Measurements from ENCODE around the gene ANKMY1. TPM values are rescaled to one million over a fixed set of nuclear protein-coding genes. Genes with fewer than 3 reads are reported as not detected.

The ANKMY1 gene
- total RNA-seq, 4 donors from 2014 or later: 13.3 to 40.8 (median 22.0) TPM

- no peak for DNase-seq
- no peak for TF ChIP-seq POLR2A (IDR thresholded peaks at IDR 0.05)
- no peak for TF ChIP-seq CTCF (IDR thresholded peaks at IDR 0.05)
- H3K36me3 ChIP-seq: no peaks in the 10 kb centered on the region
- H3K4me1 ChIP-seq: no peaks in the 10 kb centered on the region
- H3K27ac ChIP-seq: no peak overlapping the region
- H3K4me3 ChIP-seq: no peak overlapping the region
- peaks cover 0 to 1% of the 10 kb centered on the region in 2 donors for H3K9me3 ChIP-seq
- intact Hi-C loops (cut with DNase I; ENCODE audit: low total_unique reads): no loop called here
- no peaks in the 10 kb centered on the region for H3K27me3 ChIP-seq
Observed at GRCh38 chr2:240480834-240481623, 76.8 kb downstream of the ANKMY1 start.

GRCh38 chr2:240479111-240479501, 78.7 kb downstream of the ANKMY1 start:
- no peaks in the 10 kb centered on the region for H3K9me3 ChIP-seq
- no peaks in the 10 kb centered on the region for H3K27me3 ChIP-seq
- intact Hi-C loops (cut with DNase I; ENCODE audit: low total_unique reads): no loop called here
- DNase-seq: no peak
- no peak overlapping the region for H3K4me3 ChIP-seq
- TF ChIP-seq CTCF (IDR thresholded peaks at IDR 0.05) (no peak), POLR2A (IDR thresholded peaks at IDR 0.05) (no peak)
- H3K27ac ChIP-seq: no peak overlapping the region
- no peaks in the 10 kb centered on the region for H3K4me1 ChIP-seq
- H3K36me3 ChIP-seq: no peaks in the 10 kb centered on the region

GRCh38 chr2:240478346-240479110, 79.3 kb downstream of the ANKMY1 start:
- no peaks in the 10 kb centered on the region for H3K27me3 ChIP-seq
- H3K36me3 ChIP-seq: no peaks in the 10 kb centered on the region
- TF ChIP-seq POLR2A (IDR thresholded peaks at IDR 0.05) (no peak), CTCF (IDR thresholded peaks at IDR 0.05) (no peak)

GRCh38 chr2:240477916-240478315, 79.9 kb downstream of the ANKMY1 start:
- Histone ChIP-seq H3K36me3 (no peaks in the 10 kb centered on the region), H3K27me3 (no peaks in the 10 kb centered on the region), H3K4me3 (no peak overlapping the region), H3K27ac (no peak overlapping the region), H3K9me3 (peaks cover 0 to 4% of the 10 kb centered on the region in 2 donors), H3K4me1 (no peaks in the 10 kb centered on the region)
- no peak for DNase-seq
- TF ChIP-seq POLR2A (IDR thresholded peaks at IDR 0.05) (no peak), CTCF (IDR thresholded peaks at IDR 0.05) (no peak)
- intact Hi-C loops (cut with DNase I; ENCODE audit: low total_unique reads): no loop called here

More at GRCh38 chr2:240478346-240479110, 79.3 kb downstream of the ANKMY1 start:
- intact Hi-C loops (cut with DNase I; ENCODE audit: low total_unique reads): no loop called here
- Histone ChIP-seq H3K9me3 (peaks cover 0 to 4% of the 10 kb centered on the region in 2 donors), H3K4me3 (no peak overlapping the region), H3K4me1 (no peaks in the 10 kb centered on the region), H3K27ac (no peak overlapping the region)
- DNase-seq: no peak

GRCh38 chr2:240473211-240473610, 84.6 kb downstream of the ANKMY1 start:
- no peaks in the 10 kb centered on the region for H3K4me1 ChIP-seq
- H3K27ac ChIP-seq: no peak overlapping the region
- H3K9me3 ChIP-seq: peaks cover 0 to 4% of the 10 kb centered on the region in 2 donors
- intact Hi-C loops (cut with DNase I; ENCODE audit: low total_unique reads): no loop called here
- no peaks in the 10 kb centered on the region for H3K27me3 ChIP-seq
- TF ChIP-seq POLR2A (IDR thresholded peaks at IDR 0.05) (no peak), CTCF (IDR thresholded peaks at IDR 0.05) (no peak)
- no peak for DNase-seq
- H3K4me3 ChIP-seq: no peak overlapping the region
- no peaks in the 10 kb centered on the region for H3K36me3 ChIP-seq
